ENCODE results near the gene PRR3.
"Not testable (repeated sequence)": the region's sequence is repeated elsewhere in the genome, so short reads cannot be mapped to it uniquely, and the experiment has no call there.

Gene PRR3

DNA sequence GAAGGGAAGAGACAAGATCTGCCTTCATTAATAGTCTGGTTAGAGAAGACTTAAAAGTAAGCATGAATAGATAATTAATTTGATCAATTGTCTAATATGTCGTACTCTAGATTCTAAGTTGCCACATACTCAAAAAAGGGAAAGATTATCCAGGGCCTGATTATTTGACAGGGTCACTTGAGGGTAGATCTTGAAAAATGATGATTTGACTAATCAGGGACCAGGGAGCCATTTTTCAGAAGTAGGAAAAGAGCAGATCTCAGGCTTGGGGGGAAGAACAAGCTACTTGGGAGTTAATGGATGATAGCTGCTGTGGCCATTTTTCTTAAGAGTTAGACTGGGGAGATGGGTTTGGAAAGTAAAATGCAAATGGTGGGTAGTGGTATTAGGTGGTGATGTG is 35.2 kb downstream of the PRR3 start:
- Histone ChIP-seq H3K4me3 (ENCODE audit: low read depth, low read length) (no peak overlapping the region), H3K4ac (ENCODE audit: low read depth, low read length) (peak overlapping the region; percentile 24), H3K79me2 (ENCODE audit: control insufficient read depth, insufficient read depth, low read length, poor library complexity) (peaks cover 1% of the 10 kb centered on the region), H3K4me2 (ENCODE audit: low read length) (no peak overlapping the region), H3K23ac (ENCODE audit: low read length) (no peak overlapping the region), H4K8ac (ENCODE audit: low read depth, low read length) (no peak overlapping the region), H4K91ac (ENCODE audit: low read depth, low read length) (no peak overlapping the region), H2AK5ac (ENCODE audit: low read length) (no peak overlapping the region), H3K4me1 (ENCODE audit: control insufficient read depth in 1 of 2, insufficient read depth in 2 of 2, low read length in 2 of 2) (peaks cover 19% of the 10 kb centered on the region in 2 experiments), H2AFZ (ENCODE audit: insufficient read depth, low read length, poor library complexity) (no peak overlapping the region), H3K79me1 (ENCODE audit: low read length) (peaks cover 10% of the 10 kb centered on the region), H3K9ac (ENCODE audit: low read length) (no peak overlapping the region), H3K18ac (ENCODE audit: low read length) (no peak overlapping the region), H3K36me3 (ENCODE audit: control insufficient read depth in 1 of 2, insufficient read depth in 2 of 2, low read length in 2 of 2) (peaks cover 37 to 47% of the 10 kb centered on the region in 2 experiments), H3K27me3 (ENCODE audit: insufficient read depth, low read length) (no peaks in the 10 kb centered on the region), H3K14ac (ENCODE audit: low read length) (no peak overlapping the region), H2BK5ac (ENCODE audit: low read depth, low read length, poor library complexity) (no peak overlapping the region), H4K12ac (ENCODE audit: low read depth, low read length) (no peak overlapping the region), H3K9me3 (ENCODE audit: insufficient read depth, low read depth, low read length) (no peaks in the 10 kb centered on the region), H2BK120ac (ENCODE audit: insufficient read depth, low read length, poor library complexity) (no peak overlapping the region), H3K27ac (ENCODE audit: low read depth, low read length) (peak overlapping the region; percentile 89), H2BK12ac (ENCODE audit: low read length) (no peak overlapping the region)
- no peak for DNase-seq
- WGBS (ENCODE audit: extremely low coverage, insufficient coverage, insufficient read length) = no CpG with 5 or more reads among the region's 1 CpG

DNA sequence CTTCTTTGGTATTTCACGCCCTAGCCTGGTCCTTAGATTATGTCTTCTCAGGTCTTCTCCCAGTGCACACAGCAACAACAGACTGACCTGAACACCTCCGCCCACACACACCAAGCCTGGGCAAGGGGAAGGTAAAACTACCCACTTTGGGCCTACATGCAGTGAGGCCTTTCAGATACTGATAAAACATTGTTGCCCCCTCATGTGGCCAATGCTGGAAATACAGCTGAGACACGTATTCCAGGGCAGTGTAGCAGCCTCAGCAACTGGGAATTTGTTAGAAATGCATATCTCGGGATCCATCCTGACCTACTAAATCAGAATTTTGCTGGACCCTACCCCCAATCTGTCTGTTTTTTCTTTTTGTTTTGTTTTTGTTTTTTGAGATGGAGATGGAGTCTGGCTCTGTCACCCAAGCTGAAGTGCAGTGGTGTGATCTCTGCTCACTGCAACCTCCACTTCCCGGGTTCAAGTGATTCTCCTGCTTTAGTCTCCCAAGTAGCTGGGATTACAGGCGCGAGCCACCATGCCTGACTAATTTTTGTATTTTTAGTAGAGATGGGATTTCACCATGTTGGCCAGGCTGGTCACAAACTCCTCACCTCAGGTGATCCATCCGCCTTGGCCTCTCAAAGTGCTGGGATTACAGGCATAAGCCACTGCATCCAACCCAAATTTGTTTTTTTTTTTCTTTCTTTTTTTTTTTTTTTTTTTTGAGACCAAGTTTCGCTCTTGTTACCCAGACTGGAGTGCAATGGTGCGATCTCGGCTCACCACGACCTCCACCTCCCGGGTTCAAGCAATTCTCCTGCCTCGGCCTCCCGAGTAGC is 40.4 kb downstream of the PRR3 start:
- not testable (repeated sequence) for H3K18ac ChIP-seq (ENCODE audit: low read length); H3K4me2 ChIP-seq (ENCODE audit: low read length); H4K8ac ChIP-seq (ENCODE audit: low read depth, low read length); H3K9me3 ChIP-seq (ENCODE audit: insufficient read depth, low read depth, low read length); H3K27me3 ChIP-seq (ENCODE audit: insufficient read depth, low read length); H3K4ac ChIP-seq (ENCODE audit: low read depth, low read length); H3K23ac ChIP-seq (ENCODE audit: low read length); H3K4me1 ChIP-seq (ENCODE audit: control insufficient read depth in 1 of 2, insufficient read depth in 2 of 2, low read length in 2 of 2); H2BK12ac ChIP-seq (ENCODE audit: low read length); H3K27ac ChIP-seq (ENCODE audit: low read depth, low read length); H2BK120ac ChIP-seq (ENCODE audit: insufficient read depth, low read length, poor library complexity); H3K14ac ChIP-seq (ENCODE audit: low read length); H3K79me2 ChIP-seq (ENCODE audit: control insufficient read depth, insufficient read depth, low read length, poor library complexity); H4K91ac ChIP-seq (ENCODE audit: low read depth, low read length); H2AFZ ChIP-seq (ENCODE audit: insufficient read depth, low read length, poor library complexity); H3K79me1 ChIP-seq (ENCODE audit: low read length); H3K4me3 ChIP-seq (ENCODE audit: low read depth, low read length); H4K12ac ChIP-seq (ENCODE audit: low read depth, low read length); H3K9ac ChIP-seq (ENCODE audit: low read length); H2AK5ac ChIP-seq (ENCODE audit: low read length); H2BK5ac ChIP-seq (ENCODE audit: low read depth, low read length, poor library complexity)
- H3K36me3 ChIP-seq (ENCODE audit: control insufficient read depth in 1 of 2, insufficient read depth in 2 of 2, low read length in 2 of 2) = peaks cover 30 to 36% of the 10 kb centered on the region in 2 experiments
- DNase-seq = peak; percentile 87 to 95
- WGBS (ENCODE audit: extremely low coverage, insufficient coverage, insufficient read length) = no CpG with 5 or more reads among the region's 15 CpGs

DNA sequence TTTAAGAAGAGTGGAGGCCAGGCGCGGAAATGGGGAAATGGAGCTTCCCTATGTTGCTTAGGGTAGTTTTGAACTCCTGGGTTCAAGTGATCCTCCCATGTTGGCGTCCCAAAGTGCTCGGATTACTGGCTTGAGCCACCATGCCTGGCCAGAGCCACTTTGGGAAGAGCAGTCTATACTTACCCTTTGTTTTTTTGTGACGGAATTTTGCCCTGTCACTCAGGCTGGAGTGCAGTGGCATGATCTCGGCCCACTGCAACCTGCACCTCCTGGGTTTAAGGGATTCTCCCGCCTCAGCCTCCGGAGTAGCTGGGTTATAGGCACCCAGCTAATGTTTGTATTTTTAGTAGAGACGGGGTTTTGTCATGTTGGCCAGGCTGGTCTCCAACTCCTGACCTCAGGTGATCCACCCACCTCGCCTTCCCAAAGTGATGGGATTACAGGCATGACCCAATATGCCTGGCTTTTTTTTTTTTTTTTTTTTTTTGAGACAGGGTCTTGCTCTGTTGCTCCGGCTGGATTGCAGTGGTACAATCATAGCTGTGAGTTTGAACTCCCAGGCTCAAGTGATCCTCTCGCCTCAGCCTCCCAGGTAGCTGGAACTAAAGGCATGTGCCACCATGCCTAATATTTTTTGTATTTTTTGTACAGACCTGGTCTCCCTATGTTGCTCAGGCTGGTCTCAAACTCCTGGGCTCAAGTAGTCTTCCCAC is 42.0 kb downstream of the PRR3 start:
- Histone ChIP-seq H3K23ac (ENCODE audit: low read length) (no peak overlapping the region), H3K18ac (ENCODE audit: low read length) (no peak overlapping the region), H2AK5ac (ENCODE audit: low read length) (no peak overlapping the region), H2BK12ac (ENCODE audit: low read length) (no peak overlapping the region), H4K12ac (ENCODE audit: low read depth, low read length) (no peak overlapping the region), H3K27me3 (ENCODE audit: insufficient read depth, low read length) (no peaks in the 10 kb centered on the region), H3K27ac (ENCODE audit: low read depth, low read length) (no peak overlapping the region), H3K4me1 (ENCODE audit: control insufficient read depth in 1 of 2, insufficient read depth in 2 of 2, low read length in 2 of 2) (no peaks in the 10 kb centered on the region), H3K4me2 (ENCODE audit: low read length) (no peak overlapping the region), H3K4ac (ENCODE audit: low read depth, low read length) (no peak overlapping the region), H3K9ac (ENCODE audit: low read length) (no peak overlapping the region), H3K9me3 (ENCODE audit: insufficient read depth, low read depth, low read length) (no peaks in the 10 kb centered on the region), H3K79me2 (ENCODE audit: control insufficient read depth, insufficient read depth, low read length, poor library complexity) (no peaks in the 10 kb centered on the region), H2AFZ (ENCODE audit: insufficient read depth, low read length, poor library complexity) (no peak overlapping the region), H4K91ac (ENCODE audit: low read depth, low read length) (no peak overlapping the region), H2BK120ac (ENCODE audit: insufficient read depth, low read length, poor library complexity) (no peak overlapping the region), H2BK5ac (ENCODE audit: low read depth, low read length, poor library complexity) (no peak overlapping the region), H3K79me1 (ENCODE audit: low read length) (no peaks in the 10 kb centered on the region), H3K4me3 (ENCODE audit: low read depth, low read length) (no peak overlapping the region), H4K8ac (ENCODE audit: low read depth, low read length) (no peak overlapping the region), H3K14ac (ENCODE audit: low read length) (no peak overlapping the region), H3K36me3 (ENCODE audit: control insufficient read depth in 1 of 2, insufficient read depth in 2 of 2, low read length in 2 of 2) (peaks cover 42 to 47% of the 10 kb centered on the region in 2 experiments)
- DNase-seq = no peak
- no CpG with 5 or more reads among the region's 12 CpGs for WGBS (ENCODE audit: extremely low coverage, insufficient coverage, insufficient read length)

DNA sequence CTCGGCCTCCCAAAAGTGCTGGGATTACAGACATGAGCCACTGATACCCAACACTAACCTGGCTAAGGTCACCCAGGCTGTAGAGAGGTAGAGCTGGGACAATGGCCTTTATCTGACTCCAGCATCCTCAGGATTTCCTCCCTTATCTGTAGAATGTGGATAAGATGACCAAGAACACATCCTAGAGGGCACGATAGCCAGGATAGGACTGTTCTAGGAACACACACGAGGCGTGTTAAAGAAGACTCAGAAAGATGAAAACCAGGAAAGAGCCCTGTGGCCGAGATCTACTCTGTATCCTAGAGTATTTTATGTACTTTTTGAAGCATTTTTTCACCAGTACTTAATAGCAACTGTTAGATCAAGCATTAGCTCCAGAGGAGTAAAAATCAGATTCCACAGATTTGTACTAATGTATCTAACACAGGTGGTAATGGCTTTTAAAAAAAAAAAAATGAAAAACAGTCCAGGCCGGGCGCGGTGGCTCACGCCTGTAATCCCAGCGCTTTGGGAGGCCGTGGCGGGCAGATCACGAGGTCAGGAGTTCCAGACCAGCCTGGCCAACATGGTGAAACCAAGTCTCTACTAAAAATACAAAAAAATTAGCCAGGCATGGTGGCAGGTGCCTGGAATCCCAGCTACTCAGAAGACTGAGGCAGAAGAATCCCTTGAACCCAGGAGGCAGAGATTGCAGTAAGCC is 42.7 kb downstream of the PRR3 start:
- no peak overlapping the region for H2BK5ac ChIP-seq (ENCODE audit: low read depth, low read length, poor library complexity)
- no peak overlapping the region for H2AK5ac ChIP-seq (ENCODE audit: low read length)
- no peak overlapping the region for H3K9ac ChIP-seq (ENCODE audit: low read length)
- peaks cover 43 to 49% of the 10 kb centered on the region in 2 experiments for H3K36me3 ChIP-seq (ENCODE audit: control insufficient read depth in 1 of 2, insufficient read depth in 2 of 2, low read length in 2 of 2)
- H3K27ac ChIP-seq (ENCODE audit: low read depth, low read length) = no peak overlapping the region
- no peak overlapping the region for H2BK120ac ChIP-seq (ENCODE audit: insufficient read depth, low read length, poor library complexity)
- H3K4me3 ChIP-seq (ENCODE audit: low read depth, low read length) = no peak overlapping the region
- no peak overlapping the region for H3K14ac ChIP-seq (ENCODE audit: low read length)
- no peaks in the 10 kb centered on the region for H3K4me1 ChIP-seq (ENCODE audit: control insufficient read depth in 1 of 2, insufficient read depth in 2 of 2, low read length in 2 of 2)
- DNase-seq = no peak
- no peak overlapping the region for H2AFZ ChIP-seq (ENCODE audit: insufficient read depth, low read length, poor library complexity)
- H4K12ac ChIP-seq (ENCODE audit: low read depth, low read length) = no peak overlapping the region
- no peaks in the 10 kb centered on the region for H3K9me3 ChIP-seq (ENCODE audit: insufficient read depth, low read depth, low read length)
- no peaks in the 10 kb centered on the region for H3K79me2 ChIP-seq (ENCODE audit: control insufficient read depth, insufficient read depth, low read length, poor library complexity)
- H4K91ac ChIP-seq (ENCODE audit: low read depth, low read length) = no peak overlapping the region
- H3K23ac ChIP-seq (ENCODE audit: low read length) = no peak overlapping the region
- H4K8ac ChIP-seq (ENCODE audit: low read depth, low read length) = no peak overlapping the region
- no peak overlapping the region for H3K18ac ChIP-seq (ENCODE audit: low read length)
- no peak overlapping the region for H3K4me2 ChIP-seq (ENCODE audit: low read length)
- no peaks in the 10 kb centered on the region for H3K27me3 ChIP-seq (ENCODE audit: insufficient read depth, low read length)
- WGBS (ENCODE audit: extremely low coverage, insufficient coverage, insufficient read length) = no CpG with 5 or more reads among the region's 13 CpGs
- no peaks in the 10 kb centered on the region for H3K79me1 ChIP-seq (ENCODE audit: low read length)
- H2BK12ac ChIP-seq (ENCODE audit: low read length) = no peak overlapping the region
- no peak overlapping the region for H3K4ac ChIP-seq (ENCODE audit: low read depth, low read length)

Data from trophoblast cell (in vitro differentiated cells and primary cell).